Midbrain (tissue), 1 donor: ENCODE results near the gene FASTKD1.
A peak's percentile ranks its signal among the peaks of the same experiment; 100 is the strongest.
"Not testable (repeated sequence)": the region's sequence is repeated elsewhere in the genome, so short reads cannot be mapped to it uniquely, and the experiment has no call there.

Source experiments
- DNase-seq: peaks from one replicate; lab custom pipeline; 2025; lab: John Stamatoyannopoulos, UW

FASTKD1 gene

DNA sequence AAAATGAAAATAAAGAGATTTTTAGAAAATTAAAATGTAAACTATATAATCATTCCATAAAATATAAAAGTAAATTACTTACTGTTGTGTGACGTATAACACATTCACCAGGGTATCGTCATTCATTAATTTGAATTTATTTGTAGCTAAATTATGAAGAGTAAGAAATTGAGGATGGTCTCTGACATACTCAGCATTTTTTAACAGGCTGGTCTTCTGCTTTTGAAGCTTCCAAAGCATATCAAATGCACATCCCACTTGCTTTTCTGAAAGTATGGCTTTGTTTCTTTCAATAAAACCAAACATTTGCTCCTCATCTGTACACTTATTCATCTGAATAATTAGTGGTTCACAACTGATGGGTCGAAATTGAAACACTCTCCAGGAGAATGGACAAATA is 2.1 kb downstream of the FASTKD1 start:
- no peak for DNase-seq

GRCh38 chr2:169570752-169571151 is 2.9 kb downstream of the FASTKD1 start:
- not testable (repeated sequence) for DNase-seq

DNA sequence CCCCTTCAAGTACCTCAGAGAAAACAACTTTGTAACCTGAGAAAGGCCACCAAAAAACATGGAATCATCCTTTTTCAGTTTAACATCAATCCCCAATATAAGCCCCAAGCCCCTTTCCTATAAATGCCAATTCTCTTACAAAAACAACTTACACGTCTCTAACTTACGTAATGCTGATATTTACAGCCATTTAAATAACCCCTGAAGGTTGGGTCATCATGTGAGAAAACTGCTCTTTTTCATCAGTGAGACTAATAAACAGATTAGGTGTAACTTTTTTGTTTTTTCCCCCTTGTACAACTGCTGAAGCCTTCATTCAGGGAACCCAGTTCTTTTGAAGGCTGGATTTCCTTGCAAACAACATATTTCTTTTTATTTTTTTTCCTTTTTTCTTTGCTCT is 3.7 kb downstream of the FASTKD1 start:
- DNase-seq, result no peak

DNA sequence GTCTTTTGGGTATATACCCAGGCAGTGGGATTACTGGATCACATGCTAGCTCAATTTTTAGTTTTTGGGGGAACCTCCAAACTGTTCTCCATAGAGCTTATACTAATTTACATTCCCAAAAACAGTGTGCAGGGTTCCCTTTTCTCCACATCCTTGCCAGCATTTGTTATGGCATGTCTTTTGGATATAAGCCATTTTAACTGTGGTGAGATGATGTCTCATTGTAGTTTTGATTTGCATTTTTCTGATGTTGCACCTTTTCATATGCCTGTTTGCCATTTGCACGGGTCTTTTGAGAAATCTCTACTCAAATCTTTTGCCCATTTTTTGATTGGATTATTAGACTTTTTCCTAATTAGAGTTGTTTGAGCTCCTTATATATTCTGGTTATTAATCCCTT is 8.0 kb downstream of the FASTKD1 start:
- DNase-seq, result no peak

DNA sequence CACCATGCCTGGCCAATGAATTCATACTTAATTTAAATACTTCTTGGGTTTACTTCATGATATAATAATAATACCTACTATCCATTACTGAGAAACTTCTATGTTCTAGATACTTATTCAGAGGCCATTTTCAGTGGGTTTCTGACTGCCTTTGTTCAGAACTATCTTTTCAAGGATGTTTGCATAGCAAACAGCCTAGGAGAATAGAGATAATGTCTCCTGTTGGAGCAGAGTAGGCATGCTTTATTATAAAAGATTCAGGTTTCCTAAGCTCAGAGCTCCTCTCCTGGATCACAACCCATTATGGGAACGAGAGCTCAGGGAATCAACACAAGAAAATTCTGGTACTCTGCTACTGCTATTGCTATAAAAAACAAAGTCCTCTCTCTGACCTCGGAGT is 11.1 kb downstream of the FASTKD1 start:
- no peak for DNase-seq

- DNase-seq, result not testable (repeated sequence)
Observed at GRCh38 chr2:169562084-169562483, 11.6 kb downstream of the FASTKD1 start.

- no peak for DNase-seq
Observed at GRCh38 chr2:169561364-169561763, 12.3 kb downstream of the FASTKD1 start.

DNA sequence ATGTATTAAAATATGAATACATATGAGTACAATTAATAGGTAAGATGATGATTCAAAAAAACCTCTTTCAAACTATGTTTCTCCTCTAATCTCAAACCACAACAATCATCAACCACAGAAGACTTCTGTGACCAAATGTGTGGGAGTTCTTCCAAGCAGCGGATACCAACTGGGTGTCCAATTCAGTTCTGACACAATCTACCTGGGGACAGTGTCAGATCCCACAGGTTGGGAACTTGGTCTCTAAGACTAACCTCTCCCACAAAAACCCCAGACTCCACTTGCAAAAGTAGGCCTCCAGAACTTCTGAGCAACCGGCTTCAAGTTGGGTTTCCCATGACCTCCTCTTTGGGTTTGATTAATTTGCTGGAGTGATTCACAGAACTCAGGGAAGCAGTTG is 26.9 kb downstream of the FASTKD1 start:
- no peak for DNase-seq

DNA sequence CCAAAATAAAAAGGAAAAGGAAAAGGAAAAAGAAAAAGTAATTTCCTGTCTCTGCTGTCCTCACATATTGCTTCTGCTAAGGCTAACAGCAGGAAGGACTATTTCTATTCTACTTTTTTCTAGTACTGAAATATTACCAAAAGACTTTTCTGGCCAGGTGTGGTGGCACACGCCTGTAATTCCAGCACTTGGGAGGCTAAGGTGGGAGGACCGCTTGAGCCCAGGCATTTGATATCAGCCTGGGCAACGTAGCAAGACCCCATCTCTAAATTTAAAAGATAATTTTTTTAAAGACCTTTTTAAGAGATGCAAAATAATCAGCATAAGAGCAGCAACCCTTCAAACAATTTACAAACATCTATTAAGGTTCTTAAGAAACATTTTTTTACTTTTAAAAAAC is 31.2 kb downstream of the FASTKD1 start:
- no peak for DNase-seq

DNA sequence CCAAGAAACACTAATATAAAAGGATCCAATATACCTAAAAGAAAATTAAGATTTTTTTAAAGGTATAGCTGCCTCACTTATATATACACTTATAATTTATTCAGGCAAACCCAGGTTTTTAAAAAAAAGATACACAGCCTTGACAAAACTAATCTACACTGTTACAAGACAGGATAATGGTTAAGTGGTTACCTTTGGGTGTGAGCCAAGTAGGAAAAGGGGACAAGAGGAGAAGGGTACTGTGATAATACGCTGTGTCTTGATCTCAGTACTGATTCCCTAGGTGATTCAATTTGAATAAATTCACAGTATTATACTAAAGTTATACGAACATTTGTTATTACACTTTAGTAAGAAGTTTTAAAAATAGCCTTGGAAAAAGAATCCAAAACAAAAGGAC is 33.5 kb downstream of the FASTKD1 start:
- no peak for DNase-seq

DNA sequence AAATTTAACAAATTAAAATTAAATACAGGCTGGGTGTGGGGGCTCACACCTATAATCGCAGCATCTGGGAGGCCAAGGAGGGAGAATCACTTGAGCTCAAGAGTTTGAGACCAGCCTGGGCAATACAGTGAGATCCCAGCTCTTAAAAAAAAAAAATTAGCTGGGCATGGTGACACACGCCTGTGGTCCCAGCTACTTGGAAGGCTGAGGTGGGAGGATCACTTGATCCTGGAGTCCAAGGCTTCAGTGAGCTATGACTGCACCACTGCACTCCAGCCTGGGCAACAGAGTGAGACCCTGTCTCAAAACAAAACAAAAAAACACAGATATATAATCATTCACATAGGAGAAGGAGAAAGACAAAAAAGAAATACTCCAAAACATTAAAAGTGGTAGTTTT is 34.2 kb downstream of the FASTKD1 start:
- DNase-seq, result not testable (repeated sequence)

DNA sequence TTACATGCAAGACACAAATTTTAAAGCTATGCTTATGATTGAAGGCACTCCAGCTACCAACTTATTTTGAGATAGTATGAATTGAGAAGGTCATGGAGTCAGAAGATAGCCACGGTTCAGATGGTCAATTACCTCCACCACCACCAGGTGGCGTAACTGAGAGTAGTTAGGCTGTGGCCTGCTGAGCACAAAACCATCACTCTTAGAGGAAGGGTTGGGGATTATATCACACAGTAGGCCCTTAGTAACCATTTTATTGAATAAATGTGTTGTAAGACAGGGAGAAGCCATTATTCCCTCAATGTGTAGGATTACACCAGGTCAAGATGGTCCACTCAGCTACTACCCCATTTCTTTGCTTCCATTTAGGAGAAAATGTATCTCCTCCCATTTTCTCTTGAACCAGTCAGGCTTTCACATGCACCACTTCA is 45.4 kb downstream of the FASTKD1 start:
- peak; percentile 55 for DNase-seq

- DNase-seq, result no peak
Observed at GRCh38 chr2:169526451-169526850, 47.2 kb downstream of the FASTKD1 start.

- DNase-seq, result no peak
Observed at GRCh38 chr2:169525434-169525833, 48.2 kb downstream of the FASTKD1 start.

GRCh38 chr2:169523681-169524080 is 50.0 kb downstream of the FASTKD1 start:
- no peak for DNase-seq

DNA sequence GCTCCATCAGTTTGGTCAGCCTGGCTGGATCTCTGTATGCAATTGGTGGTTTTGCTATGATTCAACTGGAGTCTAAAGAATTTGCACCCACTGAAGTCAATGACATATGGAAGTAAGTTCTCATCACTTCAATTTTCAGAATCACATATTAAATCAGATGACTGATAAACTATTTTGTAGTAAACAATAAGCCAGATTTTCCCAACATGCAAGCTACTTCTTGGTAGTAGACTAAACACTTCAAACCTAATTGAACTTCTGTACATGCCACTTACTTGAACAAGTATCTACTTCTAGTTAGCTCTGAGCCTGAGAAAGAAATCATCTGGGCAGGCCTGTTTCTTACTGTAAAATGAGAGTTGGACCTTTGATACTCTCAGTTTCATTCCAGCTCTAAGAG is 52.8 kb downstream of the FASTKD1 start:
- no peak for DNase-seq

DNA sequence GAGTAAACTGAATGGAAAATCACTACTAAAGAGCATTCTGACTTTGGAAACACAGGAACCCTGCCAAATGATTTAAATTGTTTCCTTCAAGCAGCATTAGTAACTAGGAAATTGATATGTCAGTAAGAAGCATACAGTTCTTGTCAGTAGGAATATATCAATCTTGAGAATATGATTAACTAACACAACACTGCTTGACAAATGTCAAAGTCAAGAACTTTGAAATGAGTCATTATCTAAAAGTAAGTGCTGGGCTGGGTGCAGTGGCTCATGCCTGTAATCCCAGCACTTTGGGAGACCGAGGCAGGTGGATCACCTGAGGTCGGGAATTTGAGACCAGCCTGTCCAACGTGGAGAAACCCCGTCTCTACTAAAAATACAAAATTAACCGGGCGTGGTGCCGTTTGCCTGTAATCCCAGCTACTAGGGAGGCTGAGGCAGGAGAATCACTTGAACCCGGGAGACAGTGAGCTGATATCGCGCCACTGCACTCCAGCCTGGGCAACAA is 57.1 kb downstream of the FASTKD1 start:
- DNase-seq, result not testable (repeated sequence)

GRCh38 chr2:169514758-169515157 is 58.9 kb downstream of the FASTKD1 start:
- DNase-seq, result not testable (repeated sequence)

DNA sequence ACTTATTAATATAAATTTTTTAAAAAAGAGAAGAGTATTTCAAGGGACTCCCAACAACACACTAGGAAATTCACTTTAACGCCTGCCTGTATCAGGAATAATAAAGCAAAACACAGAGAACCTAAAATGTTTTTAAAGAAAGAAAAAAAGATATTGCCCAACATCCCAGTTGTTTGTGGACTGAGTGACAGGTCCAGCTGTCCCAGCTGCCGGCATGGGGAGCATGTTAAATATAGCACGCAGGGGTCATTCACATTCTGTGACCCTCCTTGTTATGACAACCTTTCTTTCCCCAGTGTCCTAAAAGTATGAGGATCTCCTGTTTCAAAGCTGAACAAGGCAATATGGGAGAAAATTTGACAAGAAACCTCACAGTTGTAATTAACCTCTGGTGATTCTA is 59.7 kb downstream of the FASTKD1 start:
- no peak for DNase-seq

DNA sequence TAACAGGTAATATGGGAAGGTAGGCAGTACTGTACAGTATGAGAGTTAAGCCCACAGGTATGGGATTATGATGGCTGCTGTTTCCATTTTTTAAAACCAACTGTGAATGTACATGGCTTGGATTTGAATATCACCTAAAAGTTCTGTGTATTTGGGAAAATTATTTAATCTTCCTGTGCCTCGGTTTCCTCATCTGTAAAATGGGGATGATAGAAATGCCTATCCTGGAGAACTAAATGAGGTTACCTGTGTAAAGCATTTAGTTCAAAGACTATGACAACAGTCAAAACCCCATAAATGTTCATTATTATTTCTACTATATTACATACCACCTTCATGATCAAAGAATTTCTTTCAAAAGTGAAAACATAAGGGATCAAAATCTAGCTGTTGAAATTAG is 60.6 kb downstream of the FASTKD1 start:
- DNase-seq, result no peak

- no peak for DNase-seq
Observed at GRCh38 chr2:169512525-169512924, 61.1 kb downstream of the FASTKD1 start.

DNA sequence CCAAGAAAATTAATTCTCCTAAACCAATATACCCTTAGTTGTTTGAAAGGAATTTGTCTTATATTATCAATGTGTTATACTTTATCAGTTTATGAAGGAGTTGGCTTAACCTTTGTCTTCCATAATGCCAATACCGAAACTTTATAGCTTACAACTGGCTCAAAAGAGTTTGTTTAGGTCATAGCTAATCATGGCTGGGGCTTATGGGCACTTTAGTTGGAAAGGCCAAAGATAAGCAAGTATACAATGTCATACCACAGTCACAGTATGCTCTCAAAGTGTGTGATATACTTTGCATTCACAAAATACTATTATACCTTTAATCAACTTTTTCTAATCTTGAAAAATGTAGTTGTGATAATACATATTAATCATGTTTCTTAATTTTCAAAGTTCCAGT is 61.8 kb downstream of the FASTKD1 start:
- no peak for DNase-seq

DNA sequence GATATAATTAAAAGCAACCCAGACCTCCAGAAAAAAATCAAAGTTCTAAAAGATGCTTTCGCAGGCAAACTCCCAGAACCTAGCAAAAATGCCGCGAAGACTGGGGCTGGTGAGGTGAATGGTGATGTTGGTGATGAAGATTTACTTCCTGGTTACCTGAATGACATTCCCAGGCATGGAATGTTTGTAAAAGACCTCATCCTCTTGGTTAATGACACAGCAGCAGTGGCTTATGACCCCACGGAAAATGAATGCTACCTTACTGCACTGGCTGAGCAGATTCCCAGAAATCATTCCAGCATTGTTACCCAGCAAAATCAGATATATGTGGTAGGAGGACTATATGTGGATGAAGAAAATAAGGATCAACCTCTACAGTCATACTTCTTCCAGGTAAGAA is 63.2 kb downstream of the FASTKD1 start:
- no peak for DNase-seq

DNA sequence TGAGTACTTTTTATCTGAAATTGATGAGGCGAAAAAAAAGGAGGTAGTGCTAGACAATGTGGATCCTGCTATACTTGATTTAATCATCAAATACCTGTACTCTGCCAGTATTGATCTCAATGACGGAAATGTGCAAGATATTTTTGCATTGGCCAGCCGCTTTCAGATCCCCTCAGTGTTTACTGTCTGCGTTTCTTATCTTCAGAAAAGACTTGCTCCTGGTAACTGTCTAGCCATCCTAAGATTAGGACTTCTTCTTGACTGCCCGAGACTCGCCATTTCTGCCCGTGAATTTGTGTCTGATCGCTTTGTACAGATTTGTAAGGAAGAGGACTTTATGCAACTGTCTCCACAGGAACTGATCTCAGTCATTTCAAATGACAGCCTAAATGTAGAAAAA is 63.7 kb downstream of the FASTKD1 start:
- DNase-seq, result no peak
